ENCODE results near the gene PTPRF. TPM values are rescaled to one million over a fixed set of nuclear protein-coding genes. Genes with fewer than 3 reads are reported as not detected.

Gene PTPRF
- total RNA-seq, 6 experiments from 2014 or later = 97.1 to 252 (median 160) TPM

GRCh38 chr1:43552813-43553212 lies 22.1 kb downstream of the PTPRF start:
- Histone ChIP-seq H3K4me3 (no peak overlapping the region), H3K27ac (peak overlapping the region in 1 of 3 donors; percentile 82), H3K27me3 (no peaks in the 10 kb centered on the region), H3K4me1 (peaks cover 0 to 61% (median 35%) of the 10 kb centered on the region in 4 donors), H3K36me3 (peaks cover 0 to 26% (median 14%) of the 10 kb centered on the region in 4 donors), H3K9me3 (no peaks in the 10 kb centered on the region)
- ATAC-seq = peak; percentile 66 to 82 (median 75)
- intact Hi-C loops (cut with DNase I) = no loop called here
- 12% methylated on average over 5 of the region's 6 CpGs for WGBS (ENCODE audit: insufficient coverage, low coverage, low lambda C conversion rate, missing lambda C conversion rate)
- peak; percentile 87 to 96 (median 95) for DNase-seq
- no peak for TF ChIP-seq POLR2A (IDR thresholded peaks at IDR 0.05)
- TF ChIP-seq, protein P1, sequence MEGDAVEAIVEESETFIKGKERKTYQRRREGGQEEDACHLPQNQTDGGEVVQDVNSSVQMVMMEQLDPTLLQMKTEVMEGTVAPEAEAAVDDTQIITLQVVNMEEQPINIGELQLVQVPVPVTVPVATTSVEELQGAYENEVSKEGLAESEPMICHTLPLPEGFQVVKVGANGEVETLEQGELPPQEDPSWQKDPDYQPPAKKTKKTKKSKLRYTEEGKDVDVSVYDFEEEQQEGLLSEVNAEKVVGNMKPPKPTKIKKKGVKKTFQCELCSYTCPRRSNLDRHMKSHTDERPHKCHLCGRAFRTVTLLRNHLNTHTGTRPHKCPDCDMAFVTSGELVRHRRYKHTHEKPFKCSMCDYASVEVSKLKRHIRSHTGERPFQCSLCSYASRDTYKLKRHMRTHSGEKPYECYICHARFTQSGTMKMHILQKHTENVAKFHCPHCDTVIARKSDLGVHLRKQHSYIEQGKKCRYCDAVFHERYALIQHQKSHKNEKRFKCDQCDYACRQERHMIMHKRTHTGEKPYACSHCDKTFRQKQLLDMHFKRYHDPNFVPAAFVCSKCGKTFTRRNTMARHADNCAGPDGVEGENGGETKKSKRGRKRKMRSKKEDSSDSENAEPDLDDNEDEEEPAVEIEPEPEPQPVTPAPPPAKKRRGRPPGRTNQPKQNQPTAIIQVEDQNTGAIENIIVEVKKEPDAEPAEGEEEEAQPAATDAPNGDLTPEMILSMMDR (IDR thresholded peaks at IDR 0.05) = no peak

GRCh38 chr1:43554444-43554992 lies 23.8 kb downstream of the PTPRF start:
- ATAC-seq (no peak), DNase-seq (no peak)
- Histone ChIP-seq H3K27ac (no peak overlapping the region), H3K4me1 (peaks cover 0 to 46% (median 26%) of the 10 kb centered on the region in 4 donors), H3K36me3 (peaks cover 0 to 26% (median 14%) of the 10 kb centered on the region in 4 donors), H3K27me3 (no peaks in the 10 kb centered on the region), H3K9me3 (no peaks in the 10 kb centered on the region), H3K4me3 (no peak overlapping the region)
- intact Hi-C loops (cut with DNase I) = no loop called here
- 75% methylated on average over 5 of the region's 6 CpGs for WGBS (ENCODE audit: insufficient coverage, low coverage, low lambda C conversion rate, missing lambda C conversion rate)
- TF ChIP-seq, protein P1 (IDR thresholded peaks at IDR 0.05) = peak in 3 of 4 donors; percentile 22 to 34 (median 33)
- TF ChIP-seq POLR2A (IDR thresholded peaks at IDR 0.05) = no peak

DNA sequence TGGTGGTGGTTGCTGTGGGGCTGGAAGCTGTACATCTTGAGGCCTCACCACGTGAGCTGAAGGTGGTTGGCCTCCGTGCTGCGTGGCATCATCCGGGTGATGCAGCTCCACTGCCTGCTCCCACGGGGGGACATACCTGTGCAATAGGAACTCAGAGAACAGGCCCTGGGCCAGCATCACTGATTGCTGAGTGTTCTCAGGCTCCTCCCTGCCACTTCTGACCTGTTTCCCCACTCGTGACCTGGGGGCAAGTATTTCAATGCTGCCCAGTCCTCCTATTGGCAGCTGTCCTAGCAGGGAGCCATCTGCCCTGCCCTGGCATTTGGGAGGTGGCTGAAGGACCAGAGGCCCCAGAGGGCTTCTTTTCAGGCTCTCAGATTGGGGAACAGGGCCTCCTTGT lies 26.1 kb downstream of the PTPRF start:
- peaks cover 0 to 24% (median 14%) of the 10 kb centered on the region in 4 donors for H3K4me1 ChIP-seq
- WGBS (ENCODE audit: insufficient coverage, low coverage, low lambda C conversion rate, missing lambda C conversion rate) = 57% methylated on average over 2 of the region's 6 CpGs
- H3K27ac ChIP-seq = no peak overlapping the region
- no peaks in the 10 kb centered on the region for H3K9me3 ChIP-seq
- intact Hi-C loops (cut with DNase I) = no loop called here
- ATAC-seq = no peak
- TF ChIP-seq, protein P1 (IDR thresholded peaks at IDR 0.05) = no peak
- no peak for TF ChIP-seq POLR2A (IDR thresholded peaks at IDR 0.05)
- H3K36me3 ChIP-seq = peaks cover 0 to 26% (median 14%) of the 10 kb centered on the region in 4 donors
- no peak for DNase-seq
- no peak overlapping the region for H3K4me3 ChIP-seq
- H3K27me3 ChIP-seq = no peaks in the 10 kb centered on the region

GRCh38 chr1:43557744-43558245 lies 27.1 kb downstream of the PTPRF start:
- peaks cover 0 to 14% (median 9%) of the 10 kb centered on the region in 4 donors for H3K4me1 ChIP-seq
- H3K27me3 ChIP-seq = no peaks in the 10 kb centered on the region
- WGBS (ENCODE audit: insufficient coverage, low coverage, low lambda C conversion rate, missing lambda C conversion rate) = no CpG with 5 or more reads among the region's 9 CpGs
- no peak overlapping the region for H3K4me3 ChIP-seq
- H3K9me3 ChIP-seq = no peaks in the 10 kb centered on the region
- TF ChIP-seq, protein P1 (IDR thresholded peaks at IDR 0.05) = no peak
- TF ChIP-seq POLR2A (IDR thresholded peaks at IDR 0.05) = no peak
- DNase-seq = no peak
- peaks cover 0 to 26% (median 14%) of the 10 kb centered on the region in 4 donors for H3K36me3 ChIP-seq
- H3K27ac ChIP-seq = no peak overlapping the region
- ATAC-seq = no peak
- intact Hi-C loops (cut with DNase I) = no loop called here
